ENCODE results near the gene ZNF692. TPM values are rescaled to one million over a fixed set of nuclear protein-coding genes. Genes with fewer than 3 reads are reported as not detected.

Gene ZNF692
- total RNA-seq, 1 experiment from 2014 or later = 59.1 TPM

GRCh38 chr1:248855580-248855979 lies 3.3 kb downstream of the ZNF692 start:
- TF ChIP-seq EMX1 (CRISPR knock-in tag; IDR thresholded peaks at IDR 0.05) (no peak), ZMAT4 (CRISPR knock-in tag; IDR thresholded peaks at IDR 0.05) (no peak), ZNF532 (CRISPR knock-in tag; IDR thresholded peaks at IDR 0.05; ENCODE audit: borderline replicate concordance) (no peak), ZNF263 (CRISPR knock-in tag; IDR thresholded peaks at IDR 0.05; ENCODE audit: low read depth) (no peak), TCF7 (CRISPR knock-in tag; IDR thresholded peaks at IDR 0.05; ENCODE audit: low read depth) (no peak), GTF2I (CRISPR knock-in tag; conservative IDR thresholded peaks at IDR 0.05) (no peak), ATF3 (CRISPR knock-in tag; conservative IDR thresholded peaks at IDR 0.05) (no peak), NFATC4 (CRISPR knock-in tag; IDR thresholded peaks at IDR 0.05) (no peak), ZNF671 (CRISPR knock-in tag; IDR thresholded peaks at IDR 0.05) (no peak), FOXP1 (CRISPR knock-in tag; IDR thresholded peaks at IDR 0.05; ENCODE audit: borderline replicate concordance) (no peak), TEAD1 (CRISPR knock-in tag; IDR thresholded peaks at IDR 0.05) (no peak)
- Mint-ChIP-seq H3K9me3 (peaks cover 3% of the 10 kb centered on the region), H3K36me3 (peaks cover 8% of the 10 kb centered on the region), H3K27me3 (ENCODE audit: low read depth) (peaks cover 5% of the 10 kb centered on the region), H3K4me1 (peaks cover 16% of the 10 kb centered on the region), H3K4me3 (no peak overlapping the region), H3K27ac (no peak overlapping the region)
- no peak for ATAC-seq
- DNase-seq (ENCODE audit: low spot score) = no peak
- ChIA-PET POLR2A (no interaction called here), CTCF (no interaction called here)

- no peak for DNase-seq (ENCODE audit: low spot score)
- peaks cover 8% of the 10 kb centered on the region for H3K4me1 Mint-ChIP-seq
- H3K4me3 Mint-ChIP-seq = no peak overlapping the region
- ChIA-PET CTCF (no interaction called here), POLR2A (no interaction called here)
- H3K27ac Mint-ChIP-seq = no peak overlapping the region
- no peak for ATAC-seq
- no peaks in the 10 kb centered on the region for H3K27me3 Mint-ChIP-seq (ENCODE audit: low read depth)
- peaks cover 14% of the 10 kb centered on the region for H3K36me3 Mint-ChIP-seq
- H3K9me3 Mint-ChIP-seq = no peaks in the 10 kb centered on the region
- TF ChIP-seq TEAD4 (CRISPR knock-in tag; IDR thresholded peaks at IDR 0.05) = no peak
- no peak for TF ChIP-seq ATF6 (CRISPR knock-in tag; IDR thresholded peaks at IDR 0.05)
- TF ChIP-seq GRHL2 (CRISPR knock-in tag; IDR thresholded peaks at IDR 0.05; ENCODE audit: insufficient replicate concordance, severe bottlenecking) = no peak
- TF ChIP-seq OVOL2 (CRISPR knock-in tag; IDR thresholded peaks at IDR 0.05; ENCODE audit: borderline replicate concordance) = no peak
- no peak for TF ChIP-seq MLX (CRISPR knock-in tag; IDR thresholded peaks at IDR 0.05)
- TF ChIP-seq STAT6 (CRISPR knock-in tag; conservative IDR thresholded peaks at IDR 0.05; ENCODE audit: low read depth) = no peak
- TF ChIP-seq SP1 (CRISPR knock-in tag; conservative IDR thresholded peaks at IDR 0.05) = no peak
- no peak for TF ChIP-seq ZNF416 (CRISPR knock-in tag; IDR thresholded peaks at IDR 0.05)
- no peak for TF ChIP-seq PREB (CRISPR knock-in tag; IDR thresholded peaks at IDR 0.05; ENCODE audit: borderline replicate concordance)
- no peak for TF ChIP-seq FOXP1 (CRISPR knock-in tag; IDR thresholded peaks at IDR 0.05; ENCODE audit: borderline replicate concordance)
- no peak for TF ChIP-seq ZNF423 (CRISPR knock-in tag; IDR thresholded peaks at IDR 0.05)
- no peak for TF ChIP-seq ATF2 (CRISPR knock-in tag; IDR thresholded peaks at IDR 0.05; ENCODE audit: borderline replicate concordance, low read depth)
Observed at GRCh38 chr1:248853663-248854375, 5.1 kb downstream of the ZNF692 start.
